Left cardiac atrium (tissue), 4 donors: ENCODE measurements around the gene PRKCE. TPM values are rescaled to one million over a fixed set of nuclear protein-coding genes. Genes with fewer than 3 reads are reported as not detected.

Experiments
- ATAC-seq, 2 donors: fragments of 200-7000 bp; cut with Tn5 transposase; one replicate each; pipeline ENCODE4 v1.9.1; 2020; ENCODE audit warnings: mild to moderate bottlenecking in 2 of 2, moderate library complexity in 2 of 2
- DNase-seq: peaks from one replicate; pipeline ENCODE4 v3.0.0-alpha.2; 2020
- intact Hi-C, 2 donors: fragments of 100-400 bp; cut with DNase I; formaldehyde crosslinking; loops; one replicate each; pipeline versions ENCODE4 v1.14.1 to v1.15.1; 2022 to 2023
- total RNA-seq, 2 donors: library from RNA; stranded (reverse); fragmentation: NEBNext Ultra II Directional; extraction: Animal tissue kit (Norgen Biotek cat#: 25700); gene quantifications; one replicate each; pipeline ENCODE4 v1.2.1, GENCODE V29; 2021
- donor health status: DM: no; HTN: yes; CAD: no.
- donor health status: DM: no; HTN: yes; CAD: no; lungs with severe emphysema.
- donor health status: DM: yes; HTN: yes; CAD: no.
- donor health status: Dilated cardiomyopathy.

The PRKCE gene
- total RNA-seq, 2 donors from 2014 or later: 17.9 to 24.8 TPM

DNA sequence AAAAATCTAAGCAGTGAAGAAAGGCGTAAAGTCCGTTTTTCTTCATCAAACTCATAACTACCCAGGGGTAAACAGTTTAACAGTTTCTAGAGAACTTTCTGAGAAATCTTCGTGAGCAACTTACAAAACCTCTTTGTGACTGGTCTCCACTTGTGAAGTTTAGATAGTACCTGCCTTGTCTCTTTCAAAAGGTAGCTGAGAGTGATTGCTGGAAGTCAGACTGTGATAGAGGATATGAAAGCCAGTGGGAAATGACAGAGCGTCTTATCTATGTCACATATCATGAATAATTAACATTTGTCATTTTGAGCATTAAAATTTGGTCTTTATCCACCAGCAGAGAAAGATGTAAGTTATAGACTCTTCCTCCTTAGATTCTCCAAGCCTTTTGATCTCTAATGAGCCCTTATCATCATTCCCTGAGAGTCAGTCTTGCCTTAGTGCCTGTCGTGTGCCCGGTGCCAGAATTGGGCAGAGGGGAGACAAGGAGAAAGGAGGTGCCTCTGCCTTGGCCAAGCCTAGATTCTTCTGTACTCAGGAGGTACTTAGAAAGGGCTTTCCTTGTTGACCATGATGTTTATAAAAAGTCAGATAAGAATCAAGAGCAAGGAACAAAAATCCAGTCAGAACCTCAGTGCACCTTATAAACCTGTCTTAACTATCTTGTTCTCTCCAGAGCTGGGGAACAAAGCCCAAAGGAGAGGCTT, 440.6 kb downstream of the PRKCE start:
- intact Hi-C loops: loop anchor here in 1 of 2 donors (10.0 kb wide), 1 partner anchor 203 kb away; the partner anchor contains the start of gene EPAS1
- ATAC-seq (no peak), DNase-seq (no peak)

DNA sequence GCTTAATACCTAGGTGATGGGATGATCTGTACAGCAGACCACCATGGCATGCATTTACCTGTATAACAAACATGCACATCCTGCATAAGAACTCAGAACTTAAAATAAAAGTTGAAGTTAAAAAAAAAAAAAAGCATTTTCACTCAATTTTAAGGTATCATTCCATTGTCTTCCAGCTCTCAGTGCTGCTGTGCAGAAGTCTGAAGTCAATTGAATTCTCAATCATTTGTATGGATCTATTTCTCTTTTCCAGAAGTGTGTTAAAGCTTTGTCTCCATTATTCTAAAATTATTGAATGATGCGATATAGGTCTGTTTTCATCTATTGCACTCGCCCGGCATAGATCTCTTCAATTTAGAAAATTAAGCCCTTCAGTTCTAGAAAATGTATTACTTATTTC, 443.2 kb downstream of the PRKCE start:
- intact Hi-C loops: loop anchor here in 1 of 2 donors (10.0 kb wide), 1 partner anchor 200 kb away; the partner anchor contains the start of gene EPAS1
- ATAC-seq (no peak), DNase-seq (no peak)

DNA sequence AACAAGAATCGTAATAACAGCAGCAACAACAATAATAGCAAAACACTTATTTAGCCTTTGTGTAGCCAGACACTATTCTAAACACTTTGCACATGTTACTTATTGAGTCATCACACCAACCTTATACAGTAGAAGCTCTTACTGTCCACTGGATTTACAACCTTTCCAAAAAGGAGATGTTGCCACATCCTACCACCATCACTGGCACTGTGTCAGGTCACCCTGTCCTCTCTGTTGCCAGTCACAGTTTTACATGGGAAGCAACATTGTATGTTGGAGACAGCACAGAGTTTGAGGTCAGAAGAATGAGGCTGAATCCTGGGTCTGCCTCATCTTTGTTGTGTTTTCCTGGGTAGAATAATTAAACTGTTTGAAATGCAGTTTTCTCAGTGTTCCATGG, 444.4 kb downstream of the PRKCE start:
- intact Hi-C loops: loop anchor here in 1 of 2 donors (10.0 kb wide), 1 partner anchor 199 kb away; the partner anchor contains the start of gene EPAS1

DNA sequence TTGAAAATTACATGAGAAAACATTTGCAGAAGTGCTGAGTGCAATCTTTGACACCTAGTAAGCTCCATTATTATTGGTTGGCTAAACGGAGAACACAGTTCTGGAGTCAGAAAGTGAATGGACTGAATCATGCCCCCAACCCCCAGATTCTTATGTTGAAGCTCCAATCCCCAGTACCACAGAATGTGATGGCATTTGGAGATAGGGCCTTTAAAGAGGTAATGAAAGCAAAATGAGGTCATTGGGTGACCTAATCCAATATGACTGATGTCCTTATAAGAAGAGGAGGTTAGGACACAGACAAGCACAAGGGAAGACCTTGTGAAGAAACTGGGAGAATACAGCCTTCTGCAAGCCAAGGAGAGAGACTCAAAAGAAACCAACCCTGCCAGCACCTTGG, 444.8 kb downstream of the PRKCE start:
- ATAC-seq (no peak), DNase-seq (no peak)
- intact Hi-C loops: loop anchor here in 1 of 2 donors (10.0 kb wide), 1 partner anchor 199 kb away; the partner anchor contains the start of gene EPAS1

More for the DNA sequence above, 444.4 kb downstream of the PRKCE start:
- DNase-seq: no peak
- no peak for ATAC-seq

DNA sequence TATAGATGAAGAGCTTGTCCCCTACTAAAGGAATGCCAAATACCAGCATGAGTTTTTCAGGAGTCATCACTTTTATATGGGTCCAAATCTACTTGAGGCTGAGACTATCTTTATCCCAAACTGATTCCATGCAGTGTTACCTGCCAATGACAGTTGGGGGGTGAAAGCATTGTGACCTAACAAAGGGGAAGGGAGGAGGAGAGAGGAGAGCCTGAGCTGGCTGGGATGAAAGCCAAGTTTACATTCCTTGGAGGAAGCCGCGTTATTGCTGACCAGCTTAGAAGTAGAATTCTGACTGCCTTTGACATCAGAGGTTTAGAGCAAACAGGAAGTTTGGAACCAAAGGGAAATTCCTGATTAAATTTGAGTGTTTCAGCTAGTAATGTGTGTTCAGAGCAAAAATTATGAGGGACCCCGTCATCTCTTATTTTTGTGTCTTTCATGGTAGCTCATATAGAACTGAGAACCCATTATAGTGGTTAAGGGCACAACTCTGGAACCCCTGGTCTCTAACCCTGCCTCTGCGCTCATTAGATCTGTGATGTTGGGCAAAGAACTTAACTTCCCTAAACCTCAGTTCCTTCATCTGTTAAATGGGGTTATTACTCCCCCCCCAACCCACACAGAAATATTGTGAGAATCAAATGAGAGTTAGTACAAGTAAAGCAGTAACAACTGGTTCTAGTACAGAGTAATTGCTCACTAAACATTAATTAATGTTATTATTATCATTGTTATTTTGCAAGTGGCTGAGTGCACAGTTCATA, 446.4 kb downstream of the PRKCE start:
- intact Hi-C loops: loop anchor here in 1 of 2 donors (10.0 kb wide), 1 partner anchor 197 kb away; the partner anchor contains the start of gene EPAS1
- ATAC-seq (peak; percentile 91 to 94), DNase-seq (peak; percentile 62)

DNA sequence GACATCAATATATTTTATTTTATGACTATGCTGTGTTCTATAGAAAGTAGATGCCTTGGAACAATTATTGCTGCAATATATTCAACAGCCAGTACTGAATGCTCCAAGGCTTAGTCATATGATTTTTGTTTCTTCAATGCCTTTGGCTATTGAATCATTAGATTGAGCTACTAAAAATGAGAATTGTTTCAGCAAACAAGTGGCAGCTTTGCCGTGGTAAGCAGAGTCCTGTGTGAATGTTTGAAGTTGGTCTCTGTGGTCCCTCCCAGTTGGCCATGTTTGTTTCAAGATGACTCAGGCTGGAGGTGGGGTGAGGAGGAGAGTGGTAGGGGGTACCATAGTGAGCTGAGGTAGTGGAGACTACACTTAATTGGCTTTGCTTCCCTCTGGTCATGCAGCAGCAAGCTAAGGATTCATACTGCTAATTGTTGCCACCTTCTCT, 447.2 kb downstream of the PRKCE start:
- DNase-seq (no peak), ATAC-seq (no peak)
- intact Hi-C loops: loop anchor here in 1 of 2 donors (10.0 kb wide), 1 partner anchor 196 kb away; the partner anchor contains the start of gene EPAS1

DNA sequence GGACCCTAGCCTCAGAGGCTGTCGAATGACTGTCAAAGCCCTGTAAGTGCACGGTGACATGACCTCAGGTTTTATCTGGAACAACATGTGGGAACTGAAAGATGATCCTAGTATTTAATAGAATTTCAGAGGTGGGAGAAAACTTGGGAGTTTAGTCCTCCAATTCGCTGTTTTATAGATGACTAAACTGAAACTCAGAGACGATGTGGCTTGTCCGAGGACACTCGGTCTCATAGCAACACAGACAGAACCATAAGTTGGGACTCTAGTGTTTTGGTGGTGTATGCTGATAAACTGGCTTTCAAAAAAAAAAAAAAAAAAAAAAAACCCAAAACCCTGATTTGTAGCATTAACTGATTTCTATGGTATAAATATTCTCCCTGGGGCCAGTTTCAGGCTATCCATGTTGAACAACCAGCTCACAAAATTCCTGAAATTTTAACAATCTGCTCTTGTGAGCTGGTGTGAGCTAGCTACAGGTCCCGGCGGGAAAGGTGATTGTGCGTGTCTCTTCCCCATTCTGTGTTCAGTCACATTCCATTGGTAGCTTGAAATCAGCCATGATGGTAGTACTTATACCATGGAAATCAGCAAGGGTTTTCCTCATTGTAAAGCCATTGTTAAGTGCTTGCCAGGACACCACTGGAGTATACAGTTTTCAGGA, 450.2 kb downstream of the PRKCE start:
- no peak for DNase-seq
- intact Hi-C loops: no loop called here
- ATAC-seq: no peak

DNA sequence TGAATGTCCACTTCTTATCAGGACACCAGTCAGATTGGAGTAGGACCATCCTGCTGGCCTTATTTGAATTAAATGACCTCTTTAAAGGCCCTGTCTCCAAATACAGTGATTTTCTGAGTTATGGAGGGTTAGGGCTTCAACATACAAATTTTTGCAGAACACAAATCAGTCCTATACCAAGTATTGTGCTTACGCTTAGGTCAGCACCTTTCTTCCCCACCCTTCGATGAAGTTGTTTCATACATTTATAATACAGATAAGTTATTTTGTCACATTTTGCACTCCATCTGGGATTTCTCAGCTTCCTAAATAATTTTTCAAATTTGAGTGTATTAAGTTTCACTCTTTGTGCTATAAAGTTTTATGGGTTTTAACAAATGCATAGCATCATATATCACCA, 455.2 kb downstream of the PRKCE start:
- DNase-seq (no peak), ATAC-seq (no peak)
- intact Hi-C loops: no loop called here

DNA sequence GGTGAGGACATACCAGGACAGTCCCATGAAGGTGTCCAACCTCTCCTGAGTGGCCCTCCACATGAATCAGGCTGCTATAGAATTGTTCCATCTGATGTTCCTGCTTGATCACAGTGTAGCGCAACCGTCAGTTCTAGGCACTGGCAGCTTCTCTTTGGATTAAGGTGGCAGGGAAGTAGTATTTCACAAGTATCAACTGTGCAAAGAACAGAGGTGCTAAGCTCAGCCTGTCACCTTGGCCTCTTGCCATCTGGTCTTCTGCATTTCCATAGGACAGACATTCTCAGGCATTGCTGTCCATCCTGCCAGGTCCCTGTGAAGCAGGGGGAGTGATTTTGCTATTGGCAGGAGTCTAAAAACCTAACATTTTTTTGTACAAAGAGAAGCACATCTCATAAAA, 463.5 kb downstream of the PRKCE start:
- intact Hi-C loops: no loop called here
- DNase-seq (no peak), ATAC-seq (no peak)

DNA sequence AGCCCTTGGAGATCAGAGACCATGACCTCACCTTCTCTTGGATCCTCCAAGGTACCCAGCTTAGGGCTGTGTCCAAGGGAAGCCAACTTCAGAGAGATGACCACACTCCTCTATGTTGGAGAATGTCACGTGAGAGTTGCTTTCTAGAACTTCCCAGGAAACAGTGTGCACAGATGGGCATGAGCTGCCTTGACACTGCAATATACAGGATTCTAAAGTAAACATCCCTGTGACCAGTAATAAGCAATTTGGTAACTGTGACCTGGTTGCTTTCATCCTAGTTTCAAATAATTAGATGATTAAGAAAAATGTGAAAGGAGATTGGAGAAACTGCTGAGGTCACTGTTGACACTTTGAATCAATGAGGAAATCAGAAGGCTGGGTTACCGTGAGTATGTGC, 464.7 kb downstream of the PRKCE start:
- intact Hi-C loops: no loop called here
- ATAC-seq: no peak
- no peak for DNase-seq

DNA sequence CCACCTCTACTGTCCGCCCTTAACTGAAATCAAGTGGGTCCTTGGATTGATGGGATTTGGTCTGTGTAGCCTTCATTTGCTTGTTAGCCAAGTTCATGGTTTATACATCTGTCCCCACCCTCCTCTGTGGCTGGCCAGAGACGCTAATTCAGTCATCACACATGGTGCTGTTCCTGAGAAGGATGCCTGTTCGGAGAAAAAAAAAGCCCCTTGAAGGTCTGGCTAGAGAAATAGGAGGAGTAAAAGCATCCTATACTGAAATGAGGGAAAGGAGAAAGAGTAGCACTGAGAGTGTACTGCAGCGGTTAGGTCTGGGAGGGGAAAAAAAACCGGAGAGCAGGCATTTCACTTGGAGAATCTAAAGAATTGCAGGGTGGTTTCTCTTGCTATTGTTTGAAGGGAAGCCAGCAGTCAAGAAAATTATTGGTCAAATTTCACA, 465.1 kb downstream of the PRKCE start:
- intact Hi-C loops: no loop called here
- DNase-seq (no peak), ATAC-seq (peak in 1 of 2 donors; percentile 17)

DNA sequence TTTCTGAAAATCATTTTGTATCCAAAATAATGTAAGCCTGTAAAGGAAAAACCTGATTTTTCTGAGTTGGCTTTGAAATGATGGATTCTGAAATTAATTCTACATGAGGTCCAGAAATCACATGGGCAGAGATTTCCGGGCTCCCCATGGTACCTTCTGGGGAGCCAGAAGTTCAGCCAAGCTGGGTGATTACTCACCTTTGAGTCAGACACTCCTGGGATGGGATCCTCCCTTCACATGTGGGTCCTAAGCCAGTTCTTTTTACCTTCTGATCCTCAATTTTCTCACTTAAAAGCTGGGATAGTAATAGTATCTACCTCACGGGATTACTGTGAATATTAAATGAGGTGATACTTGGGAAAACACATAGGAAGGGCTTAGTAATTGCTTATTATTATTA, 465.9 kb downstream of the PRKCE start:
- intact Hi-C loops: no loop called here
- ATAC-seq (peak in 1 of 2 donors; percentile 83), DNase-seq (peak; percentile 45)

DNA sequence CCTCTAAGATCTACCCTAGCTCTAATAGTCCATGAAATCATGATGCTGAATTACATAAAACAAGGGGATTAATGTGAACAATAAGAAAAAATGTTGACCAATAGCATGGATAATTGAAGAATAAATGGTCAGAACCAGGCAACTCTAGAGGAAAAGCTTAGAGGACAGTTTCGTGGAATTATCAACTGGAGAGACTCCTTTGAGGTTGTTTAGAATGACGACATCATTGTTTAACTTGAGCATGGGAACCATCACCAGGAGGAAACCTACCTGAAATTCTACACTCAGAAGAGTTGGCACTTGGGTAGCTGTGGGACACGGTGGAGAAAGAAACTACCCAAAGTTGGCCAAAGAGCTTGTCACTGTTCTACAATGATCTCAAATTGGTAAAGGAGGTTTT, 466.5 kb downstream of the PRKCE start:
- intact Hi-C loops: no loop called here
- DNase-seq (no peak), ATAC-seq (no peak)

DNA sequence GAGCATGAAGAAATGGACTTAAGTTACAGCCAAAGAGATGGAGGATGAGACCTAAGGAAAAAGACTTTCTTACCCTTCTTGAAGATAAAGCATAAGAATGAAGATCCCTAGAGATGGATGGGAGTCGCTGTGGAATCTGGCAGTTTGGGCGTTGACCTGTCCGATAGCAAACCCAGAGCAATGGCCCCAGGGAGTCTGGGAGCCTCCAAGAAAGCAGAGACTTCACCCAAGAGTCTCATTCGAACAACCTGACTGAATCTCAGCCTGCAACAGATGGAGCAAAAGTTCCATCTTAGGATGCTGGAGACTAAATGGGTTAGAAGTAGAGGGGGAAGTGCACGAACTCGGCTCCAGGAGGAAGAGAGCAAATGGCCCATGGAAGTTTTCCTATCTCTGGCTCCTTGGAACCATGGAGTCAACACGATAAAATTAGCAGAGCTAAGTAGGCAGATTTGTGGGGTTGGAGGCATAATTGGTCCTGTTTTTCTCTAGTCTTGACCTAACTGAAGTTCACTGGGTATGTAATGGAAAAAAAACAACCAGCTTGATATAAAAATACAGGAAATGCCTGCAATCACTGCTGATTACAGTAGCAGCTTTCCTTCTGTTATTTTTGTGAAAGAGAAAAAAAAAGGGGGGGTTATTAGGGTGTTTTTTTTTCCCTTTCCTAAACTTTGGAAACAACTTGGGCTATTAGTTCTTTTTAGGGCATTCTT, 467.3 kb downstream of the PRKCE start:
- DNase-seq: no peak
- ATAC-seq: peak; percentile 56 to 84
- intact Hi-C loops: no loop called here

DNA sequence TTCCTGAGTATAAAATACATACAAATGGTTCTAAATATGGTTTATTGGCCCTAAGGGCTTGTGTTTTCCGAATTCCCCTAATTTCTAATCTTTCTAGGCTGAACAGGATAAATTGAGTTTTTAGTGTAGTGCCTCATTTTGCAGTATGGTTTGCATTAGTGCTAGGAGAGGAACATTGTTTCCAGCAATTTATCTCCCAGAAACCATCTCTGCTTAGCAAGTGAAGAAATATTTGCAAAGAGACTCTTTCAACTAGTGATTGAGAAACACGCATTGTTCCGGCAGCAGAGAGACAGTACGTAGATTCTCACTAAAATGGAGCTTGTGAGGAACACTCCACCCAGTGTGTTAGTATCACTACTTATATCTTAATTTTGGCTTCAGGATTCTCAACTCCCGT, 468.0 kb downstream of the PRKCE start:
- no peak for DNase-seq
- ATAC-seq: peak; percentile 33 to 55
- intact Hi-C loops: no loop called here

DNA sequence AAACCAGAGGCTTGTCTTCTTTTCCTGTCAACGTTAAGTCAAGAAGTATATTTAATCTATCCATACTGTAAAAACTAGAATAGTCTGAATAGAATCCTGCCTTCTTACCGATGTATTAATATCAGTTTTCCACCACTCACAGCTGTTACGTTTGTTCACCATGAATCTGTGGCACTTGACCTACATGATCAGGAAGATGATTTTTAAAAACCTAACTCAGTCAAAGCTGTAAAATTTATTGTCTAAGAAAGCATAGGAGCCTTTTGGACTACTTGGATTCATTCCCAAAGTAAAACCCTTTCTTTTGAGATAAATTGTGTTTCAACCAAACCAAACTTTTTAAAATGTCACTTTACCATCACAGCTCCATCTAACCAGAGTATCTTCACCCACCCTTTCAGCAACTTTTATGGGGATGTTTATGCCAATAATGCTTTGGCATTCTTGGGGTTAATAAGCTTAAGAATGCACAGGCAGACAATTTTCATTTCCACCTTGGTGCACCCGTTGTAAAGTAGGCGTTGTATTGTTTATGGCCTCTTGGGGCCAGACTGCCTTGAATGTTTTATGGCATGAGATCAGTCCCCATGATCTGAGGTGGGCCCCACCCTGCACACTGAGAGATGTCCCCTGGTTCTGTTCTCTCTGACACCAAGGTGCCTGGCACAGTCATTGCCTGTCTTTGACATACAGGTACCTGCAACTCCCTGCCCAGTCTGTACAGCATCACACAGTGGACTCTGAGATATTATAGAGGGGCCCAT, 469.5 kb downstream of the PRKCE start:
- intact Hi-C loops: no loop called here
- no peak for ATAC-seq

DNA sequence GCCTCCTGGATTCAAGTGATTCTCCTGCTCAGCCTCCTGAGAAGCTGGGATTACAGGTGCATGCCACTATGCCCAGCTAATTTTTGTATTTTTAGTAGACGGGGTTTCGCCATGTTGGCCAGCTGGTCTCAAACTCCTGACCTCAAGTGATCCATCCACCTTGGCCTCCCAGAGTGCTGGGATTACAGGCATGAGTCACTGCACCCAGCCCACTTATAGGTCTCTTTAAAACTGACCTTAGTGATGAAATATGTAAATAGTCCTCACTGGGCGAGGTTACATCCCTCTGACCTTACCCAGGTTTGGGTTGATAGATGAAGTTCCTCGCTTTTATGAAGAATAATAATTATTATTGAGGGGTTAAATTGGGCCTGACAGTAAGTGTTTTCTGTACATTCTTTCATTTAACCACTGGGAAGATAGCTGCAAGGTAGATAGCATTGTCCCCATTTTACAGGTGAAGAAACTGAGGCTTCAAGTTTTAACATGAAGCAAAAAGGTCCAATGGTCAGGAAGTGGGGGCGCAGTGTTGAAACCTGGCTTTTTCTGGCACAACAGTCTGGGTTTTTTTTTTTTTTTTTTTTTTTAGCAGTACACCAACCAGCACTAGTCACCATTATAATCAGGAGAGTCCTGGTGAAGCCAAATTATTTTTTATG, 471.0 kb downstream of the PRKCE start:
- intact Hi-C loops: no loop called here
- DNase-seq (no peak), ATAC-seq (peak in 1 of 2 donors; percentile 40)

More for the DNA sequence above, 469.5 kb downstream of the PRKCE start:
- no peak for DNase-seq

DNA sequence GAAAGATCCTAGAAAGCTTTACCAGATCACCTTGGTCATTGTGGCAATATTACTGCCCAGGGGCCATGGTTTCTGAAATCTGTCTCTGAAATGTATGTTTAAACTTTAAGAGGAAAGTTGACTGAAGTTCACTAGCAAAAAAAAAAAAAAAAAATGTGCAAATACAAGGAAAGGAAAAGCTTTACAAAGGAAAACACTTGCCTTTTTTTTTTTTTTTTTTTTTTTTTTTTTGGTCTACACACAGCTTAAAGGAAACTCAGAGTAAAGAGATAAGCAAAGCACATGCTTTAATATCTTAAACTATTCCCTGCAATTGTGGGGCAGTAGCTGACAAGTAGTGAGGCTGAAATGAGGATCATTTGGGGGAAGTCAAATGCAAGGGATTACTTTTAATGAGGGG, 471.5 kb downstream of the PRKCE start:
- no peak for DNase-seq
- intact Hi-C loops: no loop called here
- ATAC-seq: no peak
